Thoracic aorta (tissue), 2 donors: ENCODE results near the gene PNPLA8. TPM values are rescaled to one million over a fixed set of nuclear protein-coding genes. Genes with fewer than 3 reads are reported as not detected.

Source experiments
- ATAC-seq: fragments of 150-250 bp; one replicate; pipeline ENCODE4 v1.8.0; 2017; ENCODE audit warnings: low read depth; ENCODE audit not compliant: insufficient number of reproducible peaks, low FRiP score
- DNase-seq: peaks from one replicate; pipeline ENCODE4 v3.0.0-alpha.2; 2020; ENCODE audit warnings: low spot score
- H3K27ac ChIP-seq, 2 donors: fragments of 200-600 bp; sonication (generic); 1 replicate in 1 of 2; 2 replicates in 1 of 2; pipeline ENCODE4 v1.5.1; 2016; ENCODE audit warnings: mild to moderate bottlenecking in 2 of 2, moderate library complexity in 2 of 2
- H3K27me3 ChIP-seq: fragments of 200-600 bp; sonication (generic); replicated peaks from 2 replicates; pipeline ENCODE4 v1.6.0; 2016; ENCODE audit warnings: mild to moderate bottlenecking; ENCODE audit not compliant: insufficient read depth
- H3K36me3 ChIP-seq: fragments of 200-600 bp; sonication (generic); one replicate; pipeline ENCODE4 v1.5.1; 2016
- H3K4me1 ChIP-seq, 2 donors: fragments of 200-600 bp; sonication (generic); 1 replicate in 1 of 2; 2 replicates in 1 of 2; pipeline versions ENCODE4 v1.5.1 to v1.6.0; 2016; ENCODE audit warnings: low read depth in 2 of 2, mild to moderate bottlenecking in 1 of 2; ENCODE audit not compliant: control insufficient read depth in 1 of 2
- H3K4me3 ChIP-seq: fragments of 200-600 bp; sonication (generic); 2 replicates; pipeline ENCODE4 v1.5.1; 2016; ENCODE audit warnings: mild to moderate bottlenecking
- H3K9me3 ChIP-seq: fragments of 200-600 bp; sonication (generic); 2 replicates; pipeline ENCODE4 v1.5.1; 2016
- total RNA-seq, 2 donors: library from RNA; depleted of rRNA; stranded (reverse); fragments of >200 nt; gene quantifications; one replicate each; pipeline versions ENCODE4 v1.1.0 to v1.2.3, GENCODE V29; 2016
- TF ChIP-seq, protein P1 (sequence below): fragments of 200-600 bp; sonication (generic); IDR thresholded peaks from one replicate; pipeline ENCODE4 v1.5.1; 2019; ENCODE audit warnings: antibody characterized with exemption

Gene PNPLA8
- total RNA-seq, 2 donors from 2014 or later = 29.6 to 45.8 TPM

GRCh38 chr7:108455998-108456677 is 69.8 kb downstream of the PNPLA8 start, which contains the start of gene NRCAM:
NRCAM (minus strand) TSS chr7:108456436; CDS start chr7:108240064, 216,372 bp downstream.
- DNase-seq (no peak), ATAC-seq (no peak)
- peaks cover 10 to 17% of the 10 kb centered on the region in 2 donors for H3K4me1 ChIP-seq
- H3K27ac ChIP-seq = no peak within 1 kb of the TSS
- peaks cover 10% of the 10 kb centered on the region for H3K27me3 ChIP-seq
- H3K36me3 ChIP-seq = no peaks in the 10 kb centered on the region
- no peaks in the 10 kb centered on the region for H3K9me3 ChIP-seq
- TF ChIP-seq, protein P1, sequence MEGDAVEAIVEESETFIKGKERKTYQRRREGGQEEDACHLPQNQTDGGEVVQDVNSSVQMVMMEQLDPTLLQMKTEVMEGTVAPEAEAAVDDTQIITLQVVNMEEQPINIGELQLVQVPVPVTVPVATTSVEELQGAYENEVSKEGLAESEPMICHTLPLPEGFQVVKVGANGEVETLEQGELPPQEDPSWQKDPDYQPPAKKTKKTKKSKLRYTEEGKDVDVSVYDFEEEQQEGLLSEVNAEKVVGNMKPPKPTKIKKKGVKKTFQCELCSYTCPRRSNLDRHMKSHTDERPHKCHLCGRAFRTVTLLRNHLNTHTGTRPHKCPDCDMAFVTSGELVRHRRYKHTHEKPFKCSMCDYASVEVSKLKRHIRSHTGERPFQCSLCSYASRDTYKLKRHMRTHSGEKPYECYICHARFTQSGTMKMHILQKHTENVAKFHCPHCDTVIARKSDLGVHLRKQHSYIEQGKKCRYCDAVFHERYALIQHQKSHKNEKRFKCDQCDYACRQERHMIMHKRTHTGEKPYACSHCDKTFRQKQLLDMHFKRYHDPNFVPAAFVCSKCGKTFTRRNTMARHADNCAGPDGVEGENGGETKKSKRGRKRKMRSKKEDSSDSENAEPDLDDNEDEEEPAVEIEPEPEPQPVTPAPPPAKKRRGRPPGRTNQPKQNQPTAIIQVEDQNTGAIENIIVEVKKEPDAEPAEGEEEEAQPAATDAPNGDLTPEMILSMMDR = no peak
- H3K4me3 ChIP-seq = peak within 1 kb of the TSS; percentile 73

DNA sequence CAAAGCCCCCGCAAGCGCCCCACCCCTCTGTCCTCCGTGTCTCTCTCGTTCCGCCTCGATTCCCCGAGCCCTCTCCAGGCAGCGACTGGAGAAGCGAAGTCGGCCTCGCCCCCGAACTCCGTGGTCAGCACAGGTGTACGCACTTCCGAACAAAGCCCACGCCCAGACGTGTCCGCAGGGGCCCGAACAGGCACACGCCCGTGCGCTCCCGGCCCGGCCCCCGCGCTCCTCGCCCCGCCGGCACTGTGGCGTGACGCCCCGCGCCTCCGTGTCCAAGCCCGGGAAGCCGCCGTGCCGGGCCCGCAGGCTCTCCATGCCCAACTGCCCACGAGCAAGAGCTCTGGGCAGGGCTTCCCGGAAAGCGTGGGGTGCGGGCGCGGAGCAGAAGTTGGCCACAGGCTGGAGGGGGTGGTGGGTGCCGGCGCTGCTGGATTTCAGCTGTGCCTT is 70.4 kb downstream of the PNPLA8 start:
- Histone ChIP-seq H3K27ac (no peak overlapping the region), H3K4me1 (peaks cover 10 to 17% of the 10 kb centered on the region in 2 donors), H3K4me3 (peak overlapping the region; percentile 73), H3K27me3 (peaks cover 10% of the 10 kb centered on the region), H3K36me3 (no peaks in the 10 kb centered on the region), H3K9me3 (no peaks in the 10 kb centered on the region)
- DNase-seq = no peak
- TF ChIP-seq, protein P1 = no peak
- no peak for ATAC-seq

DNA sequence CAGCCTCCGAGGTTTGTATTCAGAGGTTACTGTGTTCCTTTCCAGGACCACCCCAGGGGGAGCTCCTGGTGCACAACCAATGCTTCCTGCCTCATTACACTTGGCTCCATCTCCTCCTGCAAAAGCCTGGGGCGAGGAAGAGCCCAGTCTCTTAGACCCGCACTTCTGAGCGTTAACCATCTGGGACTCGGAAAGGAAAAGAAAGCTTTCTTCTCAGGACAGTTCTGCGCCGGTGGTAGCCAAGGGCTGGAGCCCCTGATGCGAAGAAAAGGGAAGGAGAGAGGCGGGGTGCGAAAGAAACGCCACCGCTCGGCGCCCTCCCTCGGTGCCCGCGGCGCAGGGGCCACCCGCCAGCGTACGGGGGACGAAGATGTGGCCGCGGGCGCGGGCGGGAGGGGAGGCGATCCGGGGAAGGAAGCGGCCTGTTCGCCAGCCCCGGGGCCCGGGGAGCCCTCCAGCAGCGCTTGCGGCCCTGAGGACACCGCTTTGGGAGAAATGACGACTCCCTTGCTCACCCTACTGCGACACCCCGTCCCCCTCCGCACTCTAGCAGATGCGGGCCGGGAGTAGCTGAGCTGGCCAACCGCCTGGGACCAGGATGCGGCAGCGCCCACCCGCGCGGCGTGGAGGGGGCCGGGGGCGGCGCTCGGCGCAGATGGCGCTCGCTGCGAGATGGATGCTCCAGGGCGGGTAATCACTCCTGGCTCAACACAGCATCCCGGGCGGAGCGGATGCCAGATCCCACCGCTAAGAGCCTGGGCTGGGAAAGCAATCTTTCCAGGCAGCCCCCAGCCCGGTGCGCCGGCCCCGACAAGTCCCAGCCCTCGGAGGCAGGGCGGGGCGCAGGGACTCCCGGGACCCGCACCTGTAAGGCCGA is 71.0 kb downstream of the PNPLA8 start:
- Histone ChIP-seq H3K4me1 (peaks cover 10 to 17% of the 10 kb centered on the region in 2 donors), H3K36me3 (no peaks in the 10 kb centered on the region), H3K27me3 (peaks cover 8% of the 10 kb centered on the region), H3K4me3 (peak overlapping the region; percentile 73), H3K27ac (no peak overlapping the region), H3K9me3 (no peaks in the 10 kb centered on the region)
- no peak for ATAC-seq
- TF ChIP-seq, protein P1 = no peak
- DNase-seq = no peak

DNA sequence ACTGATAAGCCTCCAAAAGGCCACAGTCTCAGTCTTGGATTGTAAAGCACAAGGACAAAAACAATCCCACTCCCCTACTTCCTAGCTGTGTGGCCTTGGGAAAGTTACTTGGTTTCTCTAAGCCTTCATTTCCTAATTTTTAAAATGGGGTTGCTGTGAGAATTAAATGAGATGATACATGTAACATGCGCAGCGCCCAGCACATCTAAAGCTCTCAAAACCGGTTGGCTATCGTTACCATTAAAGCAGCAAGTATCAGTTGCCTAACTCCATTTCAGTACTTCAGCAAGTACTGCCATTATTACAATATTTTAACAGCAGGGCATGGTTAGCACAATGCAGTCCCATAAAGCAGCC is 71.6 kb downstream of the PNPLA8 start:
- H3K36me3 ChIP-seq = no peaks in the 10 kb centered on the region
- no peak for DNase-seq
- peak overlapping the region; percentile 73 for H3K4me3 ChIP-seq
- peaks cover 4% of the 10 kb centered on the region for H3K27me3 ChIP-seq
- ATAC-seq = no peak
- H3K9me3 ChIP-seq = no peaks in the 10 kb centered on the region
- H3K27ac ChIP-seq = no peak overlapping the region
- TF ChIP-seq, protein P1 = no peak
- peaks cover 10 to 17% of the 10 kb centered on the region in 2 donors for H3K4me1 ChIP-seq

- ATAC-seq (no peak), DNase-seq (no peak)
- H3K4me3 ChIP-seq = no peak overlapping the region
- H3K27me3 ChIP-seq = peaks cover 4% of the 10 kb centered on the region
- H3K36me3 ChIP-seq = no peaks in the 10 kb centered on the region
- no peak overlapping the region for H3K27ac ChIP-seq
- H3K4me1 ChIP-seq = peaks cover 10 to 17% of the 10 kb centered on the region in 2 donors
- TF ChIP-seq, protein P1 = no peak
- no peaks in the 10 kb centered on the region for H3K9me3 ChIP-seq
Measured at GRCh38 chr7:108453320-108453719, 72.6 kb downstream of the PNPLA8 start.
